Ovary (tissue), 3 donors: ENCODE results near the gene HDAC9.

Experiments used
- POLR2A ChIP-seq: fragments of 450-650 bp; IDR thresholded peaks from one replicate; pipeline ENCODE4 v1.6.1; 2017; ENCODE audit warnings: antibody characterized with exemption, mild to moderate bottlenecking, moderate library complexity
- TF ChIP-seq, protein P1 (sequence below), 3 donors: fragments of 450-650 bp in 2 of 3; fragments of 200-600 bp in 1 of 3; IDR thresholded peaks; one replicate each; pipeline versions ENCODE4 v1.5.1 to v1.8.0; 2016 to 2022; ENCODE audit warnings: antibody characterized with exemption in 3 of 3, mild to moderate bottlenecking in 1 of 3
- donor health status: DM: no; HTN: no; CAD: no.

GRCh38 chr7:18541181-18541870 is 45.8 kb downstream of the HDAC9 start:
- TF ChIP-seq, protein P1, sequence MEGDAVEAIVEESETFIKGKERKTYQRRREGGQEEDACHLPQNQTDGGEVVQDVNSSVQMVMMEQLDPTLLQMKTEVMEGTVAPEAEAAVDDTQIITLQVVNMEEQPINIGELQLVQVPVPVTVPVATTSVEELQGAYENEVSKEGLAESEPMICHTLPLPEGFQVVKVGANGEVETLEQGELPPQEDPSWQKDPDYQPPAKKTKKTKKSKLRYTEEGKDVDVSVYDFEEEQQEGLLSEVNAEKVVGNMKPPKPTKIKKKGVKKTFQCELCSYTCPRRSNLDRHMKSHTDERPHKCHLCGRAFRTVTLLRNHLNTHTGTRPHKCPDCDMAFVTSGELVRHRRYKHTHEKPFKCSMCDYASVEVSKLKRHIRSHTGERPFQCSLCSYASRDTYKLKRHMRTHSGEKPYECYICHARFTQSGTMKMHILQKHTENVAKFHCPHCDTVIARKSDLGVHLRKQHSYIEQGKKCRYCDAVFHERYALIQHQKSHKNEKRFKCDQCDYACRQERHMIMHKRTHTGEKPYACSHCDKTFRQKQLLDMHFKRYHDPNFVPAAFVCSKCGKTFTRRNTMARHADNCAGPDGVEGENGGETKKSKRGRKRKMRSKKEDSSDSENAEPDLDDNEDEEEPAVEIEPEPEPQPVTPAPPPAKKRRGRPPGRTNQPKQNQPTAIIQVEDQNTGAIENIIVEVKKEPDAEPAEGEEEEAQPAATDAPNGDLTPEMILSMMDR (IDR thresholded peaks at IDR 0.05): no peak
- TF ChIP-seq POLR2A: no peak
